ENCODE data around the gene NR2E1.
A peak's percentile ranks its signal among the peaks of the same experiment; 100 is the strongest.

Gene NR2E1

GRCh38 chr6:108156180-108156937, 9.5 kb upstream of the NR2E1 start:
- DNase-seq, result peak; percentile 59

- DNase-seq, result no peak
These were observed 8.9 kb upstream of the NR2E1 start for GRCh38 chr6:108156938-108157233.

GRCh38 chr6:108157234-108157980, 8.4 kb upstream of the NR2E1 start:
- peak; percentile 41 for DNase-seq

GRCh38 chr6:108157981-108158525, 7.8 kb upstream of the NR2E1 start:
- peak; percentile 44 for DNase-seq

- DNase-seq, result peak; percentile 6
These were observed 5.8 kb upstream of the NR2E1 start for GRCh38 chr6:108159981-108160380.

GRCh38 chr6:108161724-108162282, 4.0 kb upstream of the NR2E1 start:
- DNase-seq, result no peak

- peak; percentile 8 for DNase-seq
These were observed 2.6 kb upstream of the NR2E1 start for GRCh38 chr6:108163267-108163643.

GRCh38 chr6:108163644-108164542, 1.9 kb upstream of the NR2E1 start:
- no peak for DNase-seq

GRCh38 chr6:108164543-108164814, 1.3 kb upstream of the NR2E1 start:
- no peak for DNase-seq

- DNase-seq, result no peak
These were observed 761 bp upstream of the NR2E1 start for GRCh38 chr6:108164815-108165706.

GRCh38 chr6:108166664-108167448, 1.0 kb downstream of the NR2E1 start:
- DNase-seq, result no peak

- DNase-seq, result no peak
These were observed 1.7 kb downstream of the NR2E1 start for GRCh38 chr6:108167449-108168089.

GRCh38 chr6:108168090-108168463, 2.3 kb downstream of the NR2E1 start:
- DNase-seq, result no peak

- peak; percentile 33 for DNase-seq
These were observed 3.0 kb downstream of the NR2E1 start for GRCh38 chr6:108168501-108169463.

GRCh38 chr6:108169464-108170331, 3.9 kb downstream of the NR2E1 start:
- no peak for DNase-seq

GRCh38 chr6:108170332-108171290, 4.8 kb downstream of the NR2E1 start:
- DNase-seq, result no peak

GRCh38 chr6:108171291-108171917, 5.6 kb downstream of the NR2E1 start:
- DNase-seq, result no peak
